T-cell (primary cell): ENCODE data around the gene PNPLA7. TPM values are rescaled to one million over a fixed set of nuclear protein-coding genes. Genes with fewer than 3 reads are reported as not detected.
A peak's percentile ranks its signal among the peaks of the same experiment; 100 is the strongest.

Experiments used
- ATAC-seq, 4 experiments: fragments of 200-7000 bp in 3 of 4; fragments of 150-1000 bp in 1 of 4; cut with Tn5 transposase; replicated peaks in 1 of 4; 1 replicate in 3 of 4; 2 replicates in 1 of 4; pipeline ENCODE4 v1.10.0; 2021; ENCODE audit warnings: moderate library complexity in 3 of 4, mild to moderate bottlenecking in 2 of 4, moderate number of reproducible peaks in 1 of 4
- CTCF ChIA-PET, 2 donors: fragments of 300-600 bp; sonication (Branson Sonifier 250); formaldehyde crosslinking; loops; one replicate each; lab custom pipeline; 2022; ENCODE audit warnings: antibody characterized with exemption in 2 of 2; lab: Charles Lee
- POLR2A ChIA-PET, 2 donors: fragments of 300-600 bp; sonication (Branson Sonifier 250); formaldehyde crosslinking; loops; one replicate each; lab custom pipeline; 2022; ENCODE audit warnings: antibody characterized with exemption in 2 of 2; lab: Charles Lee
- DNase-seq, 35 experiments: peaks; one replicate each; pipeline versions ENCODE4 v3.0.0 to v3.0.0-alpha.2; 2013 to 2023
- H3K27ac ChIP-seq: one replicate; pipeline ENCODE4 v1.5.1; 2013; ENCODE audit warnings: low read length
- H3K27me3 ChIP-seq, 2 experiments: replicated peaks in 1 of 2; 1 replicate in 1 of 2; 2 replicates in 1 of 2; pipeline versions ENCODE4 v1.6.1 to v1.7.0; 2013; ENCODE audit warnings: low read length in 1 of 2, mixed read lengths in 1 of 2; ENCODE audit not compliant: control insufficient read depth in 2 of 2, insufficient read depth in 2 of 2; ENCODE audit errors: extremely low read depth in 1 of 2
- H3K36me3 ChIP-seq, 2 donors: 1 replicate in 1 of 2; 2 replicates in 1 of 2; pipeline versions ENCODE4 v1.6.1 to v1.7.0; 2013; ENCODE audit warnings: low read length in 1 of 2; ENCODE audit not compliant: control insufficient read depth in 2 of 2, insufficient read depth in 1 of 2; ENCODE audit errors: extremely low read depth in 1 of 2
- H3K4me1 ChIP-seq, 2 experiments: 1 replicate in 1 of 2; 2 replicates in 1 of 2; pipeline versions ENCODE4 v1.6.1 to v1.7.0; 2013; ENCODE audit warnings: low read length in 2 of 2, mixed read lengths in 1 of 2; ENCODE audit not compliant: insufficient read depth in 2 of 2, control insufficient read depth in 1 of 2; ENCODE audit errors: extremely low read depth in 1 of 2
- H3K4me3 ChIP-seq, 2 donors: 1 replicate in 1 of 2; 2 replicates in 1 of 2; pipeline versions ENCODE4 v1.5.1 to v1.7.0; 2013; ENCODE audit warnings: mild to moderate bottlenecking in 2 of 2, low read length in 1 of 2, moderate library complexity in 1 of 2; ENCODE audit not compliant: control insufficient read depth in 1 of 2; ENCODE audit errors: extremely low read depth in 1 of 2
- H3K9me3 ChIP-seq: 2 replicates; pipeline ENCODE4 v1.7.0; 2013
- H3K27ac Mint-ChIP-seq, 2 donors: one replicate each; pipeline ENCODE4 v1.8.0; 2020 to 2021; ENCODE audit warnings: mild to moderate bottlenecking in 2 of 2, mixed read lengths in 2 of 2
- H3K27me3 Mint-ChIP-seq, 2 donors: one replicate each; pipeline ENCODE4 v1.8.0; 2021 to 2022; ENCODE audit warnings: mixed read lengths in 2 of 2
- H3K36me3 Mint-ChIP-seq: one replicate; pipeline ENCODE4 v1.8.0; 2021; ENCODE audit warnings: mixed read lengths
- H3K4me1 Mint-ChIP-seq, 3 donors: one replicate each; pipeline ENCODE4 v1.8.0; 2020 to 2022; ENCODE audit warnings: mixed read lengths in 3 of 3, mild to moderate bottlenecking in 1 of 3
- H3K4me3 Mint-ChIP-seq, 3 donors: one replicate each; pipeline ENCODE4 v1.8.0; 2020 to 2022; ENCODE audit warnings: mild to moderate bottlenecking in 3 of 3, mixed read lengths in 3 of 3, moderate library complexity in 3 of 3
- H3K9me3 Mint-ChIP-seq, 3 donors: one replicate each; pipeline ENCODE4 v1.8.0; 2020 to 2022; ENCODE audit warnings: mixed read lengths in 3 of 3
- WGBS: methylation state at CpG from one replicate; pipeline ENCODE4 v1.1.5; 2013; ENCODE audit warnings: missing lambda C conversion rate; ENCODE audit not compliant: insufficient coverage; 5-methylcytosine and 5-hydroxymethylcytosine counted together
- total RNA-seq, 35 experiments: library from RNA in 6 of 35; stranded (reverse) in 6 of 35; fragments of 120-200 nt in 1 of 35; gene quantifications; one replicate each; pipeline versions ENCODE4 v1.2.1 to v1.2.4 and lab custom pipeline; 2013 to 2026

The PNPLA7 gene
- total RNA-seq, 5 donors from 2014 or later (not counting 1 experiment from before 2014, with no cell fraction given): 11.7 to 20.0 (median 15.6) TPM

DNA sequence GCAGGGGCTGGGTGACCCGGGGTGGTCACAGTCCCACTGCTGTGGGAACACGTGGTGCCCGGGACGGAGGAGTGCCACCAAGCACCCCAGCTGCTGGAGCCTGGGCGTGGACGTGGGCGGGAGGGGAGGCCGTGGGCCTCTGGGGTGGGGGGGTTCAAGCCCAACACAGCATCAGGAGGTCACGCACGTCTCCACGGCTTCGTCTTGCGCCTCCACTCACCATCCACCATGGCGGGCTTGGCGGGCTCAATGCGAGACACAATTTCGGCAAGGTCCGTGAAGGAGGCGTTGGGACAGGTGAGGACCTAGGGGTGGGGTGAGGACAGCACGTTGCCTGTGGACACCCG, 88.9 kb downstream of the PNPLA7 start:
- CTCF ChIA-PET: interaction anchor here in 1 of 2 donors (0.8 kb wide), 1 partner anchor 38 kb away, joined by 4 read pairs; the partner anchor contains the start of gene EXD3
- H3K4me1 ChIP-seq: peaks cover 21 to 61% of the 10 kb centered on the region in 2 experiments

DNA sequence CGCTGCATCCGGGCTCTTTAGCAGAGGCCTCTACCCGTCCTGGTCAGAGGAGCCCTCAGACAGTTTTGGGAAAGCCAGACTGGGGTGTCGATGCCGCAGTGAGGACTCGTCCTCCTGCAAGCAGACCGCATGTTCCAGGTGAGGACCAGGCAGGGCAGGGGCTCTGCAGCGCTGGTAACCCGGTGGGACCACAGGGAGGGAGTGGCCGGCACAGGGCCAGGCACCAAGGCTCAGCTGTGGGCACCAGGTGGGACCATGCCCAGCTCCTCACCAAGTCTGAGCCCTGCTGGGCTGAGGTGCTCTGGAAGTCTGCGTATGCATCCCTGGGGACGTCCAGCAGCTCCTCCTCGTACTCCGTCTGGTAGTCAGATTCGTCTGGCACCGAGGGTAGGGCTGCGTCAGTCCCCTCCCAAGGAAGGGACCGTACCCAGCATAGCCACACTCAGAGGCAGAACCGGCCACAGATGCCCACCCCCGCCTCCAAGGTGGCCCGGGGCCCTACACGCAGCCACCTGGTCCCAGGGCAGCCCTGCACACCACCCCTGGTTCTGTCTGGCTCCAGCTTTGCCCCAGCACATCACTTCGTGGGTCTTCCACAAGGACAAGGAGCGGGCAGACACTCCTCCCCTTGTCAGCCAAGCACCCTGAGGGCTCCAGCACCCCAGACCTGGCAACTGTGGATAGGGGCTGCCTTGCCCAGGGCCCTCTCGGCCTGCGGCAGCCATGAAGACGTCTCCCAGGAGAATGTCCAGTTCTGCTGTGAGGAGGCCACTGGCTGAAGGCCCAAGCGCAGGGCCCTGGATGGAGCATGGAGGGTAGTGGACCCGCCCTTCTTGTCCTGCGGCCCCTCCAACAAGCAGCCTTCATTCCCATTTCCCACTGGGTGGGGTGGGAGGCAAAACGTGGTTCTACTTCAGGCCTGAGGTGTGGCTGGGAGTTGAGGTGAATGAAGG, 89.6 kb downstream of the PNPLA7 start:
- peak overlapping the region; percentile 13 to 72 (median 13) for H3K4me3 Mint-ChIP-seq
- peaks cover 21 to 64% of the 10 kb centered on the region in 2 experiments for H3K4me1 ChIP-seq

More for the DNA sequence above, 88.9 kb downstream of the PNPLA7 start:
- DNase-seq: peak in 4 of 35 experiments; percentile 17 to 36 (median 33)
- H3K27me3 ChIP-seq: peaks cover 0 to 5% of the 10 kb centered on the region in 2 experiments
- Mint-ChIP-seq H3K4me3 (peak overlapping the region in 2 of 3 donors; percentile 13 to 72), H3K36me3 (no peaks in the 10 kb centered on the region), H3K27me3 (no peaks in the 10 kb centered on the region), H3K27ac (peak overlapping the region; percentile 44 to 65), H3K4me1 (peaks cover 31 to 33% (median 31%) of the 10 kb centered on the region in 3 donors), H3K9me3 (no peaks in the 10 kb centered on the region)
- WGBS: 62% methylated on average over 6 of the region's 21 CpGs
- H3K27ac ChIP-seq: peak overlapping the region; percentile 83
- H3K4me3 ChIP-seq: peak overlapping the region in 1 of 2 donors; percentile 55
- no peak for ATAC-seq
- no peaks in the 10 kb centered on the region for H3K9me3 ChIP-seq
- peaks cover 2 to 9% of the 10 kb centered on the region in 2 donors for H3K36me3 ChIP-seq
- POLR2A ChIA-PET: no interaction called here

GRCh38 chr9:137459601-137460362, 90.4 kb downstream of the PNPLA7 start:
- Histone ChIP-seq H3K27ac (peak overlapping the region; percentile 85), H3K36me3 (peaks cover 9% of the 10 kb centered on the region in 2 donors), H3K4me3 (peak overlapping the region; percentile 54 to 56), H3K27me3 (peaks cover 0 to 5% of the 10 kb centered on the region in 2 experiments), H3K9me3 (no peaks in the 10 kb centered on the region), H3K4me1 (peaks cover 28 to 73% of the 10 kb centered on the region in 2 experiments)
- Mint-ChIP-seq H3K9me3 (no peaks in the 10 kb centered on the region), H3K4me3 (peak overlapping the region; percentile 61 to 72 (median 66)), H3K4me1 (peaks cover 31 to 43% (median 37%) of the 10 kb centered on the region in 3 donors), H3K36me3 (no peaks in the 10 kb centered on the region), H3K27ac (peak overlapping the region; percentile 69 to 82), H3K27me3 (no peaks in the 10 kb centered on the region)
- 45% methylated on average over 14 of the region's 15 CpGs for WGBS
- ChIA-PET POLR2A (no interaction called here), CTCF (interaction anchor here in 1 of 2 donors (0.8 kb wide), 1 partner anchor 37 kb away, joined by 3 read pairs; the partner anchor contains the start of genes EXD3 and NOXA1)
- no peak for ATAC-seq
- DNase-seq: no peak

More for the DNA sequence above, 89.6 kb downstream of the PNPLA7 start:
- peak overlapping the region; percentile 2 for H3K27ac ChIP-seq
- H3K4me3 ChIP-seq: no peak overlapping the region
- CTCF ChIA-PET: no interaction called here
- DNase-seq (no peak), ATAC-seq (no peak)
- H3K9me3 Mint-ChIP-seq: no peaks in the 10 kb centered on the region
- H3K27me3 Mint-ChIP-seq: no peaks in the 10 kb centered on the region
- WGBS: 92% methylated on average over 27 of the region's 31 CpGs
- H3K4me1 Mint-ChIP-seq: peaks cover 31 to 37% (median 35%) of the 10 kb centered on the region in 3 donors
- H3K36me3 Mint-ChIP-seq: no peaks in the 10 kb centered on the region
- POLR2A ChIA-PET: no interaction called here
- peaks cover 4 to 9% of the 10 kb centered on the region in 2 donors for H3K36me3 ChIP-seq
- H3K27ac Mint-ChIP-seq: peak overlapping the region; percentile 65 to 69
- H3K27me3 ChIP-seq: peaks cover 0 to 5% of the 10 kb centered on the region in 2 experiments
- H3K9me3 ChIP-seq: no peaks in the 10 kb centered on the region

DNA sequence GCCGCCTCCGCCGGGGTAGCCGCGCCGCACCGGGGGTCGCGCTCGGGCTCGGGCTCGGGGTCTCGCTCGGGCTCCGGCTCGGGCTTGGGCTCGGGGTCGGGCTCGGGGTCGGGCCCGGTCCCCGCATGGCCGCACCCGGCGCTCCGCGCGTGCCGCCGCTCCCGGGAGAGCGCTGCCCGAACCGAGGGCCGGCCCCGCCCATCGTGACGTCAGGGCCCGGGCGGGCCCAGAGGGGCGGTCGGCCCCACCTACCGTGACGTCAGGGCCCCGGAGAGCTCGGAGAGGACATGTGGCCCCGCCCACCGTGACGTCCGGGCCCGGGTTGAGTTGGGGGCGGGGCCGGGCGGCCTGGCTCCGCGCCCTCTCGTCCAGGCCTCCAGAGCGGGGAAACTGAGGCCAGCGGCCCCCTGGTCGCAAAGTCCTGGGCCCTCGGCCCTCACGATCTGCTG, 91.0 kb downstream of the PNPLA7 start, which contains the start of gene NSMF:
Gene NSMF (minus strand): TSS at position 183 of the 449 bp plus-strand sequence. CDS start 232 bp downstream, outside the sequence.
- Histone ChIP-seq H3K27ac (peak within 1 kb of the TSS; percentile 85), H3K9me3 (no peaks in the 10 kb centered on the region), H3K4me3 (peak within 1 kb of the TSS; percentile 54 to 56), H3K36me3 (peaks cover 9 to 10% of the 10 kb centered on the region in 2 donors), H3K27me3 (peaks cover 0 to 5% of the 10 kb centered on the region in 2 experiments), H3K4me1 (peaks cover 28 to 79% of the 10 kb centered on the region in 2 experiments)
- H3K9me3 Mint-ChIP-seq: no peaks in the 10 kb centered on the region
- CTCF ChIA-PET: interaction anchor here in 1 of 2 donors (0.8 kb wide), 1 partner anchor 36 kb away, joined by 3 read pairs; the partner anchor contains the start of genes EXD3 and NOXA1
- peaks cover 31 to 49% (median 43%) of the 10 kb centered on the region in 3 donors for H3K4me1 Mint-ChIP-seq
- H3K4me3 Mint-ChIP-seq: peak within 1 kb of the TSS; percentile 61 to 72 (median 66)
- WGBS: under 1% methylated on average over 61 of the region's 62 CpGs
- H3K27me3 Mint-ChIP-seq: no peaks in the 10 kb centered on the region
- H3K36me3 Mint-ChIP-seq: no peaks in the 10 kb centered on the region
- POLR2A ChIA-PET: no interaction called here
- ATAC-seq: peak; percentile 69 to 81 (median 73)
- H3K27ac Mint-ChIP-seq: peak within 1 kb of the TSS; percentile 69 to 82
- DNase-seq: peak; percentile 82 to 98 (median 92)

- peak overlapping the region; percentile 38 to 52 for H3K4me3 ChIP-seq
- DNase-seq (peak in 1 of 35 experiments; percentile 15), ATAC-seq (peak; percentile 13 to 20 (median 14))
- peaks cover 31 to 53% (median 46%) of the 10 kb centered on the region in 3 donors for H3K4me1 Mint-ChIP-seq
- no peaks in the 10 kb centered on the region for H3K27me3 Mint-ChIP-seq
- WGBS: 18% methylated on average over 71 of the region's 88 CpGs
- ChIA-PET CTCF (no interaction called here), POLR2A (no interaction called here)
- peak overlapping the region in 1 of 3 donors; percentile 48 for H3K4me3 Mint-ChIP-seq
- H3K4me1 ChIP-seq: peaks cover 30 to 85% of the 10 kb centered on the region in 2 experiments
- no peak overlapping the region for H3K27ac Mint-ChIP-seq
- H3K27me3 ChIP-seq: peaks cover 0 to 4% of the 10 kb centered on the region in 2 experiments
- no peaks in the 10 kb centered on the region for H3K9me3 Mint-ChIP-seq
- H3K36me3 ChIP-seq: peaks cover 9 to 10% of the 10 kb centered on the region in 2 donors
- H3K27ac ChIP-seq: no peak overlapping the region
- H3K36me3 Mint-ChIP-seq: no peaks in the 10 kb centered on the region
- H3K9me3 ChIP-seq: no peaks in the 10 kb centered on the region
Measured at GRCh38 chr9:137458194-137459151, 91.7 kb downstream of the PNPLA7 start.
